Cardiac fibroblast (primary cell): ENCODE results near the gene PLXDC2.

Experiments used
- DNase-seq, 2 donors: peaks; one replicate each; pipeline versions ENCODE4 v3.0.0 to v3.0.0-alpha.2; 2010; ENCODE audit warnings: low read depth in 2 of 2
- H3K4me3 ChIP-seq, 2 donors: replicated peaks in 1 of 2; 1 replicate in 1 of 2; 2 replicates in 1 of 2; pipeline ENCODE4 v1.5.1; 2011; ENCODE audit warnings: low read depth in 2 of 2, low read length in 2 of 2, mild to moderate bottlenecking in 2 of 2, moderate library complexity in 1 of 2
- TF ChIP-seq, protein P1 (sequence below): IDR thresholded peaks from one replicate; pipeline ENCODE4 v1.5.1; 2011; ENCODE audit warnings: low read depth, mild to moderate bottlenecking, low read length, inconsistent platforms

Gene PLXDC2

DNA sequence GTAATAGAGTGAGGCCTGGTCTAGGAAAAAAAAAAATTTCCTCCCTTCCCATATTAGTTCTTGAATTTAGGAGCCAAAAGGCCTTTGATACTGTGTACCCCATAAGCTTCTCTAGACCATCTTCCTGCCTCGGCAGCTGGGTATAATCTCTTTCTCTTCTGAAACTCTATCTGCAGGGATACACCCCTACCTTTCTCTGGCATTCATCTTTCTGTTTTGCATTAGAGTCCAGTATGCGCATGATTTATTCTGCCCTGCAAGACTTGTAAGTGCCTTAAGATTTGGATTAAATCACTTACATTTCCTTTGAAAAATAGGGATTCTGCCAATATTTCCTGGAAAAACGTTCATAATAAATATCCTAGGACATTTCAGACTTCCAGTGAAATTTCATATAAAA, 431.2 kb downstream of the PLXDC2 start:
- no peak overlapping the region for H3K4me3 ChIP-seq
- DNase-seq, result no peak
- TF ChIP-seq, protein P1, sequence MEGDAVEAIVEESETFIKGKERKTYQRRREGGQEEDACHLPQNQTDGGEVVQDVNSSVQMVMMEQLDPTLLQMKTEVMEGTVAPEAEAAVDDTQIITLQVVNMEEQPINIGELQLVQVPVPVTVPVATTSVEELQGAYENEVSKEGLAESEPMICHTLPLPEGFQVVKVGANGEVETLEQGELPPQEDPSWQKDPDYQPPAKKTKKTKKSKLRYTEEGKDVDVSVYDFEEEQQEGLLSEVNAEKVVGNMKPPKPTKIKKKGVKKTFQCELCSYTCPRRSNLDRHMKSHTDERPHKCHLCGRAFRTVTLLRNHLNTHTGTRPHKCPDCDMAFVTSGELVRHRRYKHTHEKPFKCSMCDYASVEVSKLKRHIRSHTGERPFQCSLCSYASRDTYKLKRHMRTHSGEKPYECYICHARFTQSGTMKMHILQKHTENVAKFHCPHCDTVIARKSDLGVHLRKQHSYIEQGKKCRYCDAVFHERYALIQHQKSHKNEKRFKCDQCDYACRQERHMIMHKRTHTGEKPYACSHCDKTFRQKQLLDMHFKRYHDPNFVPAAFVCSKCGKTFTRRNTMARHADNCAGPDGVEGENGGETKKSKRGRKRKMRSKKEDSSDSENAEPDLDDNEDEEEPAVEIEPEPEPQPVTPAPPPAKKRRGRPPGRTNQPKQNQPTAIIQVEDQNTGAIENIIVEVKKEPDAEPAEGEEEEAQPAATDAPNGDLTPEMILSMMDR, result no peak

DNA sequence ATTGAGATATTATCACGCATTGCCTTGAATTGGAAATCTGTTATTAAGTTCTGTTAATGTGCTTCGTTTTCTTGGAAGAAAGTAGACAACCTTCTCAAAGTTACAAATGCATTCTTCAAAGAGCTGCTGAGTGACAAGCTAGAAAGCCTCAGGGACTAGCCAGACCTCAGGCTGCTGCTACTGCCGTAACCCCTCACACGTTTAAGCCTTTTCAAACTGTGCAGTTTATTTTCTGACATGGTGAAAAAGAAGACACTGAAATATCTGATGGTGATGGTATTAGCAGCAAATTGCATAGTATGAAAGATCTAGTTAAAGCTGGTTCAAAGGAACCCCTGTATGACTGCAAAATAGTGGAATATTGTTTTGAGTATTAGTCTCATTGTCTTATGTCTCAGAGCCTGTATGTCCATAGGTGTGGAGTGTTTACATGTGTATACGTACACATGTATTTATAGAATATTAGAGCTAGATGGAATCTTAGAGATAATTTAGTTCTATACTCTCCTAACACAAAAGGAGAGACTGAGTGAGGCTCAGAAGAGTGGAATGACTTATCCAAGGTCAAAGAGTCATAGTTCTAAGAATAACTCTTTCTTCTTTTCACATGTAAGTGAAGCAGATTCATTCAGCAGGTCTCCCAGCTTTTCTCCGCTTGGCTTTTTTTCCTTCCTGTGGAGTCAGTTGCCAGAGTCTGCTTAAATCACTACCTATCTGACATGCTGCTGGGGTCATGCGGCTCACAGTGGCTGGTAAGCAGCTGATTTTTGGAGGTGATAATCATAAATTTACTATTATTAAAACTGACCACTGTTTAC, 431.9 kb downstream of the PLXDC2 start:
- no peak overlapping the region for H3K4me3 ChIP-seq
- DNase-seq, result no peak
- TF ChIP-seq, protein P1, result no peak

DNA sequence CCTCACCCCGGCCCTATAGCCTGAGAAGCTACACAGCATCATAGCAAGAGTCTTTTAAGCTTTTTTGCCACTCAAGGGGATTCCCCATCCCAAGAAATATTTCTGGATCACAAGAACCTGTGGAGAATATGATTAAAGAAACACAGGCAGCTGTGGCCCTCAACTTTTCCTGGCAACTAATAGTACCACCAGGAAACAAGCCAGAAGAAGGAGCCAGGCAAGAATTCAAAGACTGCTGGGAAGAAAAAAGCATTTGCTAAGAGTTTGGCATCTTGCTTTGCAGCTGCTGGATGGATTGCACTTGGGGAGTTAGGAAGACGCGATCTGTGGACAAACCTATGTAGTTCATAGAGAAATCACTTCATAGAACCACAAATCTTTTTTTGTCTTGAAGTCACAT, 437.8 kb downstream of the PLXDC2 start:
- no peak overlapping the region for H3K4me3 ChIP-seq
- peak; percentile 22 to 64 for DNase-seq
- TF ChIP-seq, protein P1, result no peak

DNA sequence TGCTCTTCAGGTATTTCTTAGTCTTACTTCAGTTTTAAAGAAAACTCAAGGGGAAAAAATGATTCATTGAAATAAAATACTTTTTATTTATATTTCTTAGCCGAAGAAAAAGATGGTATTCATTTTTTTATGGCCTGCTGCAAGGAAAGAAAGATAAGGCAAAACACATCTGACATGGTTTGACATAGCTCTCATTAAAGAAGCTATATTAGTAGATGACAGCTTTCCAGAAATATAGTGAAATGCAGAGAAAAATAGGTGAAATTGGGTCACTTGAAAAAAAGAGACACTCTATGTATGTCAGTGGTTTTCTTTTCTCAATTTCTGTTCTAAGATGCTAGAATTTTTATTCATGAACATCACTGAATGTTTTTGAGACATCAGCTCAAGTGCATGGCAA, 438.3 kb downstream of the PLXDC2 start:
- no peak for DNase-seq
- no peak overlapping the region for H3K4me3 ChIP-seq
- TF ChIP-seq, protein P1, result no peak

DNA sequence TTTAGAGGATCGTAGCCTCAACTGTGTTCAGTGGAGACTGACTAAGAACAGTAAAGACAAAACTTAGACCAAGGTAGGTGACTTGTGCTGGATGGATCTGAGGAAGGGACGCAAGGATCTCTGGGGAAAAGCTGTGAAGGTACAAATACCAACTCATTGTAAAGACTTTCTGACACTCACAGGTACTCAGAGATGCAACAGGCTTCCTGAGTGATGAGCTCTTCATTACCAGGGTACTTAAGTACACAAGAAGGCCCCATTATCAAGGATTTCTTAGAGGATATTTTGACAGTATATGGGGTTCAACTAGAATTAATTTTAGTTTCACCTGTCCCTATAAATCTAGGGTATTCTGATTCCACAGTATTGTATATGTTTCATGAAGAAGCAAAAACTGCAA, 440.7 kb downstream of the PLXDC2 start:
- H3K4me3 ChIP-seq, result no peak overlapping the region
- TF ChIP-seq, protein P1, result no peak
- no peak for DNase-seq

DNA sequence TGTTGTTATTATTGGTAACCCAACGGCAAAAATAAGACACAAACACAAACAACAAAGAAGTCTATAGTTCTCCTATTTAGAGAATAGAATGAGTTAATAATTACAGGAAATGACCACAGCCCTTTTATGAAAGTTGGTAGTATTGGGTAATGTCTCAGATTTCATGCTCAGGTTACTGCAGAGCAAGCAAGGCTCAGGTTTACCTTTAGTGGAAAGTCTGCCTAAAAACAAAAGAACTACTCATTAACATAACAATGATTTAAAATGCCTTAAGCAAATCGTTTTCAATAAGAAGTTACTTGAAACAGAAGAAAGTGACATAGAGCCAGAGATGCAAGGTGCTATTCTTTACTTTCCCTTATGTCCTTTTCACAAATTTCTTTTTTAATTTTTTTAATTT, 441.2 kb downstream of the PLXDC2 start:
- no peak for DNase-seq
- TF ChIP-seq, protein P1, result no peak
- no peak overlapping the region for H3K4me3 ChIP-seq
